HG02884 (cell line): ENCODE results near the gene CCDC142.
A peak's percentile ranks its signal among the peaks of the same experiment; 100 is the strongest.

Experiments used
- ATAC-seq: cut with Tn5 transposase; IDR thresholded peaks from one replicate; pipeline ENCODE4 v1.9.1; 2021; ENCODE audit warnings: mild to moderate bottlenecking, moderate library complexity; ENCODE audit not compliant: unreplicated experiment

CCDC142 gene

GRCh38 chr2:74482801-74483674, at the start of gene CCDC142, which contains the start of gene TTC31:
Gene CCDC142, minus strand, starts transcription at chr2:74482998. Its CDS starts 161 bp downstream, at chr2:74482837.
Gene TTC31, plus strand, starts transcription at chr2:74483081. Its CDS starts 15 bp downstream, at chr2:74483096.
- peak; percentile 82 for ATAC-seq

GRCh38 chr2:74532222-74532621, 49.4 kb upstream of the CCDC142 start:
- no peak for ATAC-seq

GRCh38 chr2:74531666-74532065, 48.9 kb upstream of the CCDC142 start:
- no peak for ATAC-seq

- ATAC-seq, result no peak
Observed at GRCh38 chr2:74530239-74531187, 47.7 kb upstream of the CCDC142 start.

- peak; percentile 77 for ATAC-seq
Observed at GRCh38 chr2:74529357-74530238, 46.8 kb upstream of the CCDC142 start, which contains the start of the genes AUP1 and HTRA2. Gene AUP1, minus strand, starts transcription at chr2:74529706. Its CDS starts 77 bp downstream, at chr2:74529629. Gene HTRA2, plus strand, starts transcription at chr2:74529933. Its CDS starts 74 bp downstream, at chr2:74530007.

GRCh38 chr2:74528600-74529356, 46.0 kb upstream of the CCDC142 start:
- peak; percentile 3 for ATAC-seq

- ATAC-seq, result no peak
Observed at GRCh38 chr2:74527741-74528140, 44.9 kb upstream of the CCDC142 start.

GRCh38 chr2:74526649-74527230, 43.9 kb upstream of the CCDC142 start:
- ATAC-seq, result no peak

- no peak for ATAC-seq
Observed at GRCh38 chr2:74525717-74526648, 43.2 kb upstream of the CCDC142 start, which contains the start of gene DQX1. Gene DQX1, minus strand, starts transcription at chr2:74526231. Its CDS starts 502 bp downstream, at chr2:74525729.

- ATAC-seq, result no peak
Observed at GRCh38 chr2:74524955-74525716, 42.3 kb upstream of the CCDC142 start.

- ATAC-seq, result no peak
Observed at GRCh38 chr2:74524005-74524404, 41.2 kb upstream of the CCDC142 start.

GRCh38 chr2:74522516-74522915, 39.7 kb upstream of the CCDC142 start:
- ATAC-seq, result no peak

GRCh38 chr2:74516650-74517049, 33.9 kb upstream of the CCDC142 start:
- no peak for ATAC-seq

- peak; percentile 73 for ATAC-seq
Observed at GRCh38 chr2:74515981-74516633, 33.3 kb upstream of the CCDC142 start.

GRCh38 chr2:74515271-74515980, 32.6 kb upstream of the CCDC142 start:
- ATAC-seq, result no peak
